Endothelial cell of umbilical vein (primary cell): Measurements from ENCODE around the gene CRISPLD2. TPM values are rescaled to one million over a fixed set of nuclear protein-coding genes. Genes with fewer than 3 reads are reported as not detected.

Source experiments
- BruUV-seq: library from RNA; stranded (reverse); fragments of 400-500 nt; replicated peaks from 2 replicates; lab custom pipeline; 2021; lab: Mats Ljungman, UMichigan
- CTCF ChIA-PET: fragments of 300-600, 350-600 bp; sonication (Branson Sonifier 250); formaldehyde crosslinking; loops from one replicate; lab custom pipeline; 2021; ENCODE audit warnings: antibody characterized with exemption, inconsistent platforms; lab: Charles Lee
- POLR2A ChIA-PET: fragments of 300-600, 350-600 bp; sonication (Branson Sonifier 250); formaldehyde crosslinking; loops from one replicate; lab custom pipeline; 2021; ENCODE audit warnings: antibody characterized with exemption, inconsistent platforms; lab: Charles Lee
- DNase-seq: peaks from one replicate; pipeline ENCODE4 v3.0.0-alpha.2; 2011; ENCODE audit warnings: low read depth, low spot score
- FAIRE-seq: peaks from 2 replicates; lab custom pipeline; 2011; peaks lifted over from hg19 to GRCh38; lab: Jason Lieb, UNC
- H2AFZ ChIP-seq: 2 replicates; pipeline ENCODE4 v1.6.0; 2012; ENCODE audit warnings: low read depth, low read length, control low read depth, inconsistent platforms
- H3K27ac ChIP-seq: 2 replicates; pipeline ENCODE4 v1.5.1; 2011; ENCODE audit warnings: low read depth, mild to moderate bottlenecking, control low read depth, low read length, moderate library complexity; ENCODE audit not compliant: insufficient read depth
- H3K27me3 ChIP-seq, 2 experiments: 2 replicates each; pipeline versions ENCODE4 v1.6.0 to v1.6.1; 2011; ENCODE audit warnings: low read length in 2 of 2, mixed read lengths in 1 of 2; ENCODE audit not compliant: control insufficient read depth in 2 of 2, insufficient read depth in 2 of 2
- H3K36me3 ChIP-seq, 2 experiments: 2 replicates in 1 of 2; 3 replicates in 1 of 2; pipeline ENCODE4 v1.5.1; 2011; ENCODE audit warnings: low read length in 2 of 2, mild to moderate bottlenecking in 1 of 2, moderate library complexity in 1 of 2; ENCODE audit not compliant: control insufficient read depth in 2 of 2, insufficient read depth in 2 of 2; ENCODE audit errors: extremely low read depth in 1 of 2
- H3K4me1 ChIP-seq: 3 replicates; pipeline ENCODE4 v1.5.1; 2011; ENCODE audit warnings: mild to moderate bottlenecking, low read length; ENCODE audit not compliant: control insufficient read depth, insufficient read depth; ENCODE audit errors: extremely low read depth
- H3K4me2 ChIP-seq: 2 replicates; pipeline ENCODE4 v1.6.1; 2011; ENCODE audit warnings: low read length, control low read depth, mixed read lengths; ENCODE audit not compliant: insufficient read depth
- H3K4me3 ChIP-seq, 3 experiments: fragments of 200-600 bp in 1 of 3; sonication (generic), shearing (Covaris generic) in 1 of 3; replicated peaks in 1 of 3; 2 replicates each; pipeline ENCODE4 v1.5.1; 2011 to 2016; ENCODE audit warnings: control low read depth in 3 of 3, low read length in 3 of 3, mild to moderate bottlenecking in 2 of 3, inconsistent platforms in 1 of 3, low read depth in 1 of 3, moderate library complexity in 1 of 3; ENCODE audit not compliant: insufficient read depth in 1 of 3
- H3K79me2 ChIP-seq: 2 replicates; pipeline ENCODE4 v1.6.0; 2012; ENCODE audit warnings: low read length, inconsistent platforms; ENCODE audit not compliant: control insufficient read depth, insufficient read depth
- H3K9ac ChIP-seq: replicated peaks from 2 replicates; pipeline ENCODE3; 2011; ENCODE audit warnings: low read length, control low read depth; ENCODE audit not compliant: insufficient read depth; ENCODE audit errors: extremely low read depth
- H3K9me1 ChIP-seq: replicated peaks from 3 replicates; pipeline ENCODE4 v1.6.0; 2011; ENCODE audit warnings: mild to moderate bottlenecking, low read length; ENCODE audit not compliant: control insufficient read depth, insufficient read depth; ENCODE audit errors: extremely low read depth
- H3K9me3 ChIP-seq: replicated peaks from 2 replicates; pipeline ENCODE4 v1.5.1; 2012; ENCODE audit warnings: low read length, inconsistent platforms; ENCODE audit not compliant: control insufficient read depth, insufficient read depth
- H4K20me1 ChIP-seq: replicated peaks from 2 replicates; pipeline ENCODE3; 2011; ENCODE audit warnings: mild to moderate bottlenecking, low read length; ENCODE audit not compliant: control insufficient read depth, insufficient read depth; ENCODE audit errors: extremely low read depth
- CTCF ChIP-seq, 2 donors: IDR thresholded peaks; 1 replicate in 1 of 2; 2 replicates in 1 of 2; pipeline ENCODE4 v1.5.1; 2011; ENCODE audit warnings: low read length in 2 of 2, mild to moderate bottlenecking in 2 of 2, moderate library complexity in 2 of 2, control low read depth in 1 of 2, inconsistent platforms in 1 of 2, low read depth in 1 of 2; ENCODE audit not compliant: insufficient read depth in 1 of 2; ENCODE audit errors: extremely low read depth in 1 of 2
- EZH2 ChIP-seq: IDR thresholded peaks from 2 replicates; pipeline ENCODE4 v1.6.1; 2012; ENCODE audit warnings: borderline replicate concordance, low read depth, mild to moderate bottlenecking, moderate library complexity, low read length, inconsistent platforms; ENCODE audit not compliant: severe bottlenecking
- FOS ChIP-seq: IDR thresholded peaks from 2 replicates; pipeline ENCODE4 v1.6.1; 2011; ENCODE audit warnings: mild to moderate bottlenecking, low read length, moderate library complexity, borderline replicate concordance; ENCODE audit not compliant: insufficient read depth
- GATA2 ChIP-seq: IDR thresholded peaks from 2 replicates; pipeline ENCODE4 v1.7.0; 2011; ENCODE audit warnings: low read depth, mild to moderate bottlenecking, moderate library complexity, mixed read lengths, low read length; ENCODE audit not compliant: insufficient read length, insufficient read depth
- JUN ChIP-seq: IDR thresholded peaks from 2 replicates; pipeline ENCODE4 v1.6.1; 2011; ENCODE audit warnings: borderline replicate concordance, low read depth; ENCODE audit not compliant: insufficient read length, insufficient read depth
- MYC ChIP-seq: IDR thresholded peaks from one replicate; pipeline ENCODE4 v1.6.1; 2011; ENCODE audit warnings: mild to moderate bottlenecking, low read depth, low read length
- POLR2A ChIP-seq: IDR thresholded peaks from 2 replicates; pipeline ENCODE4 v1.6.1; 2012; ENCODE audit warnings: low read depth, mild to moderate bottlenecking, control low read depth, low read length
- POLR2AphosphoS5 ChIP-seq: IDR thresholded peaks from 2 replicates; pipeline ENCODE4 v1.6.1; 2012; ENCODE audit warnings: low read depth, mild to moderate bottlenecking, control low read depth, low read length, moderate library complexity; ENCODE audit not compliant: insufficient read depth
- dilution Hi-C: fragments of 300-500 bp; cut with MboI; formaldehyde crosslinking; loops from one replicate; pipeline ENCODE4 v1.15.0; 2019; ENCODE audit warnings: low sequenced_read_pairs; ENCODE audit not compliant: extremely low pct_ligation_motif_present
- intact Hi-C: fragments of 100-400 bp; cut with micrococcal nuclease; formaldehyde crosslinking; loops from one replicate; pipeline ENCODE4 v1.10.0; 2022
- polyA plus RNA-seq, 4 experiments: library from polyadenylated mRNA; depleted of rRNA in 3 of 4; stranded (reverse) in 3 of 4; unstranded in 1 of 4; fragments of >200 nt; gene quantifications; 2 replicates each; pipeline versions ENCODE4 v1.2.1 to v1.2.3, GENCODE V29; 2011 to 2012; ENCODE audit warnings: missing spikeins in 1 of 4
- total RNA-seq: library from RNA; stranded (reverse); gene quantifications from 2 replicates; pipeline ENCODE4 v1.2.3, GENCODE V29; 2021
- TF ChIP-seq, protein P1 (sequence below): IDR thresholded peaks from 2 replicates; pipeline ENCODE4 v1.6.1; 2011; ENCODE audit not compliant: insufficient read depth, insufficient read length

CRISPLD2 gene
- total and polyA plus RNA-seq, 2 donors (not counting 3 experiments of a cell fraction or from before 2014, with no cell fraction given), result 0.14 to 0.73 TPM

DNA sequence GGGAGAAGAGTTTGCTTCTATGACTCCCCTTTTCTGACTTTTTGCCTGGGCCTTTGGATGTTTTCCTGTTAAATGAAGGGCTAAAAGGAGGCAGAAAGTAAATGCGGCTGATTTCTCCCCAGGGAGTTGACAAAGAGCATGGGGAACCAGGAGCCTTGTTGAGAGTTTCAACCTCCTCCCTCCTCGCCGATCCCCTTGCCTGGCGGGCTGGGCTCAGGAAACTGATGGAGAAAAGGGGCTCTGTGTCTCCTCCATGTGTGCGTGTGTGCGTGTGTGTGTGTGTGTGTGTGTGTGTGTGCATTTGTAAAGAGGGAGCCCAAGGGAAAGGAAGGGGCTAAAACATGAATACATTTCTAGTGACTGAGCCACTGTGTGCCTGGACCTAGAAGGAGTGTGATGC is 97.1 kb downstream of the CRISPLD2 start:
- dilution Hi-C loops (no loop called here), intact Hi-C loops (no loop called here)
- no TSS peak for BruUV-seq
- Histone ChIP-seq H3K36me3 (no peaks in the 10 kb centered on the region), H3K27me3 (peaks cover 8 to 15% of the 10 kb centered on the region in 2 experiments), H4K20me1 (no peaks in the 10 kb centered on the region), H3K4me1 (no peaks in the 10 kb centered on the region), H3K9me1 (no peaks in the 10 kb centered on the region), H3K79me2 (no peaks in the 10 kb centered on the region), H3K4me2 (no peak overlapping the region), H2AFZ (no peak overlapping the region), H3K9me3 (no peaks in the 10 kb centered on the region), H3K9ac (no peak overlapping the region), H3K4me3 (no peak overlapping the region), H3K27ac (no peak overlapping the region)
- DNase-seq (no peak), FAIRE-seq (no peak)
- no peak for TF ChIP-seq EZH2
- TF ChIP-seq MYC, result no peak
- TF ChIP-seq, protein P1, sequence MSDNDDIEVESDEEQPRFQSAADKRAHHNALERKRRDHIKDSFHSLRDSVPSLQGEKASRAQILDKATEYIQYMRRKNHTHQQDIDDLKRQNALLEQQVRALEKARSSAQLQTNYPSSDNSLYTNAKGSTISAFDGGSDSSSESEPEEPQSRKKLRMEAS, result no peak
- no peak for TF ChIP-seq GATA2
- TF ChIP-seq POLR2AphosphoS5, result no peak
- ChIA-PET POLR2A (no interaction called here), CTCF (interaction anchor here (1.7 kb wide), 1 partner anchor 54 kb away, joined by 9 read pairs; no protein-coding TSS in a partner anchor)

GRCh38 chr16:84917492-84917891 is 97.7 kb downstream of the CRISPLD2 start:
- CTCF ChIA-PET, result interaction anchor here (1.2 to 2.0 kb wide), 3 partner anchors 34 to 163 kb away, joined by 3 to 9 read pairs (median 7); no protein-coding TSS in a partner anchor
- H3K36me3 ChIP-seq, result no peaks in the 10 kb centered on the region
- DNase-seq (no peak), FAIRE-seq (no peak)
- no peaks in the 10 kb centered on the region for H3K9me1 ChIP-seq
- H3K27ac ChIP-seq, result no peak overlapping the region
- H3K9ac ChIP-seq, result no peak overlapping the region
- H3K9me3 ChIP-seq, result no peaks in the 10 kb centered on the region
- H3K4me2 ChIP-seq, result no peak overlapping the region
- POLR2A ChIA-PET, result no interaction called here
- intact Hi-C loops (no loop called here), dilution Hi-C loops (no loop called here)
- H3K4me3 ChIP-seq, result no peak overlapping the region
- H3K79me2 ChIP-seq, result no peaks in the 10 kb centered on the region
- no peaks in the 10 kb centered on the region for H3K4me1 ChIP-seq
- no peak overlapping the region for H2AFZ ChIP-seq
- no TSS peak for BruUV-seq
- no peaks in the 10 kb centered on the region for H4K20me1 ChIP-seq
- TF ChIP-seq, protein P1, result no peak
- TF ChIP-seq POLR2AphosphoS5 (no peak), EZH2 (no peak), JUN (no peak), MYC (no peak), FOS (no peak), POLR2A (no peak), CTCF (IDR thresholded peaks at IDR 0.05; ENCODE audit: extremely low read depth in 1 of 2, insufficient read depth in 1 of 2, low read depth in 1 of 2, low read length in 2 of 2) (no peak), GATA2 (no peak)
- H3K27me3 ChIP-seq, result peaks cover 8 to 15% of the 10 kb centered on the region in 2 experiments
